Psoas muscle (tissue), 8 donors: ENCODE measurements around the gene THRSP. TPM values are rescaled to one million over a fixed set of nuclear protein-coding genes. Genes with fewer than 3 reads are reported as not detected.

ENCODE experiments used
- ATAC-seq, 4 donors: fragments of 200-7000 bp; cut with Tn5 transposase; one replicate each; pipeline ENCODE4 v1.9.1; 2020; ENCODE audit warnings: moderate library complexity in 3 of 4, mild to moderate bottlenecking in 2 of 4
- DNase-seq, 2 donors: peaks; one replicate each; pipeline ENCODE4 v3.0.0-alpha.2; 2020
- H3K27ac ChIP-seq: fragments of 200-600 bp; one replicate; pipeline ENCODE4 v1.8.0; 2022
- H3K27me3 ChIP-seq, 3 donors: fragments of 200-600 bp in 1 of 3; one replicate each; pipeline versions ENCODE4 v1.6.1 to v1.8.0; 2013 to 2022; ENCODE audit warnings: low read length in 2 of 3, mild to moderate bottlenecking in 2 of 3, moderate library complexity in 1 of 3; ENCODE audit not compliant: insufficient read depth in 3 of 3
- H3K36me3 ChIP-seq, 2 donors: fragments of 200-600 bp in 1 of 2; one replicate each; pipeline versions ENCODE4 v1.6.1 to v1.8.0; 2013 to 2022; ENCODE audit warnings: low read depth in 1 of 2, mild to moderate bottlenecking in 1 of 2, moderate library complexity in 1 of 2; ENCODE audit not compliant: insufficient read depth in 1 of 2
- H3K4me1 ChIP-seq: fragments of 200-600 bp; one replicate; pipeline ENCODE4 v1.8.0; 2022
- H3K4me3 ChIP-seq: fragments of 200-600 bp; one replicate; pipeline ENCODE4 v1.8.0; 2022; ENCODE audit warnings: mild to moderate bottlenecking
- H3K9me3 ChIP-seq: fragments of 200-600 bp; one replicate; pipeline ENCODE4 v1.8.0; 2022
- WGBS, 3 donors: extraction: QIAGEN DNeasy Blood & Tissue Kit; methylation state at CpG; one replicate each; pipeline versions ENCODE4 v1.1.6 to v1.1.7; 2013; 5-methylcytosine and 5-hydroxymethylcytosine counted together
- intact Hi-C, 2 donors: fragments of 100-400 bp; cut with DNase I; formaldehyde crosslinking; loops; one replicate each; pipeline versions ENCODE4 v1.11.0 to v1.14.2; 2022
- polyA plus RNA-seq, 3 donors: library from polyadenylated mRNA; stranded (reverse); fragments of 200-250 nt; gene quantifications; one replicate each; pipeline ENCODE4 v1.2.3, GENCODE V29; 2013
- total RNA-seq, 4 donors: library from RNA; stranded (reverse); fragmentation: NEBNext Ultra II Directional in 2 of 4; extraction: Animal tissue kit (Norgen Biotek cat#: 25700) in 2 of 4; gene quantifications; one replicate each; pipeline versions ENCODE4 v1.2.1 to v1.2.4, GENCODE V29; 2021 to 2023
- TF ChIP-seq, protein P1 (sequence below): fragments of 200-600 bp; IDR thresholded peaks from one replicate; pipeline ENCODE4 v1.8.0; 2022; ENCODE audit warnings: antibody characterized with exemption
- donor health status: healthy with polysubstance abuse.
- donor health status: DM: no; HTN: no; CAD: no; lungs with moderate emphysema.
- donor health status: Bipolar disorder and iron deficiency.
- donor health status: healthy.
- donor health status: DM: yes; HTN: yes; CAD: no.
- donor health status: DM: no; HTN: no; CAD: no.
- donor health status: DM: no; HTN: no; CAD: no.
- donor health status: DM: yes; HTN: yes; CAD: no.

The THRSP gene
- total and polyA plus RNA-seq, 7 donors: 0.24 to 7.2 (median 2.2) TPM

DNA sequence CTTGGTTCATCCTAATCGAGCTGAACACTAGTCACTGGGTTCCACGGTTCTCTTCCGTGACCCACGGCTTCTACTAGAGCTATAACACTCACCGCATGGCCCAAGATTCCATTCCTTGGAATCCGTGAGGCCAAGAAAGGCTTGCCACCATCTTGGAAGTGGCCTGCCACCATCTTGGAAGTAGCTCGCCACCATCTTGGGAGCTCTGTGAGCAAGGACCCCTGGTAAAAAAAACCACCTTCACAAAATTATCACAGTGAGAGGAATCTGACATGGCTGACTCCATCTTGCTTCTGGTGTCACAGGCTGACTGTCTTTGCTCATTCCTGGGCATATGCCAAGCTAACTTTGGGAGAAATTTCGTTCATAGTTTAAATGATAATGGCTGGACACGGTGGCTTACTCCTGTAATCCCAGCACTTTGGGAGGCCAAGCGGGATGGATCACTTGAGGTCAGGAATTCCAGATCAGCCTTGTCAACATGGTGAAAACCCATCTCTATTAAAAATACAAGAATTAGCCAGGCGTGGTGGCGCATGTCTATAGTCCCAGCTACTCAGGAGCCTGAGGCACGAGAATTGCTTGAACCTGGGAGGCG is 21.7 kb upstream of the THRSP start:
- intact Hi-C loops: loop anchor here in 1 of 2 donors (10.0 kb wide), 1 partner anchor 267 kb away; no protein-coding TSS in a partner anchor
- Histone ChIP-seq H3K4me3 (no peak overlapping the region), H3K4me1 (no peaks in the 10 kb centered on the region), H3K9me3 (no peaks in the 10 kb centered on the region), H3K36me3 (no peaks in the 10 kb centered on the region), H3K27me3 (no peaks in the 10 kb centered on the region), H3K27ac (no peak overlapping the region)
- DNase-seq (no peak), ATAC-seq (no peak)
- TF ChIP-seq, protein P1, sequence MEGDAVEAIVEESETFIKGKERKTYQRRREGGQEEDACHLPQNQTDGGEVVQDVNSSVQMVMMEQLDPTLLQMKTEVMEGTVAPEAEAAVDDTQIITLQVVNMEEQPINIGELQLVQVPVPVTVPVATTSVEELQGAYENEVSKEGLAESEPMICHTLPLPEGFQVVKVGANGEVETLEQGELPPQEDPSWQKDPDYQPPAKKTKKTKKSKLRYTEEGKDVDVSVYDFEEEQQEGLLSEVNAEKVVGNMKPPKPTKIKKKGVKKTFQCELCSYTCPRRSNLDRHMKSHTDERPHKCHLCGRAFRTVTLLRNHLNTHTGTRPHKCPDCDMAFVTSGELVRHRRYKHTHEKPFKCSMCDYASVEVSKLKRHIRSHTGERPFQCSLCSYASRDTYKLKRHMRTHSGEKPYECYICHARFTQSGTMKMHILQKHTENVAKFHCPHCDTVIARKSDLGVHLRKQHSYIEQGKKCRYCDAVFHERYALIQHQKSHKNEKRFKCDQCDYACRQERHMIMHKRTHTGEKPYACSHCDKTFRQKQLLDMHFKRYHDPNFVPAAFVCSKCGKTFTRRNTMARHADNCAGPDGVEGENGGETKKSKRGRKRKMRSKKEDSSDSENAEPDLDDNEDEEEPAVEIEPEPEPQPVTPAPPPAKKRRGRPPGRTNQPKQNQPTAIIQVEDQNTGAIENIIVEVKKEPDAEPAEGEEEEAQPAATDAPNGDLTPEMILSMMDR: no peak
- 68 to 77% (median 76%) methylated on average over 14 of the region's 14 CpGs for WGBS, 3 donors

DNA sequence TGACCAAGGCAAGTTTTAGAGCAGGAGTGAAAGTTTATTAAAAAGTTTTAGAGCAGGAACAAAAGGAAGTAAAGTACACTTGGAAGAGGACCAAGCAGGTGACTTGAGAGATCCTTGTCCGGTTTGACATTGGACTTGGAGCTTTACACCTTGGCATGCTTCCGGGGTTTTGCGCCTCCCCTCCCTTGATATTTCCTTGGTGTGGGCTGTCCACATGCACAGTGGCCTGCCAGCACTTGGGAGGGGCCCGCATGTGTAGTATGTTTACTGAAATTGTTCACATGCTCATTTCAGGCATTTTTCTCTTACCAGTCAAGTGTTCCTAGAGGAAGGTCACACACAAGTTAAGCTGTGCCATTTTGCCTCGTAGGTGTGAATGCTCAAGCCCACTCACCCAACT is 19.0 kb upstream of the THRSP start:
- intact Hi-C loops: loop anchor here (5.0 to 10.0 kb wide), 2 partner anchors 47 to 270 kb away; no protein-coding TSS in a partner anchor
- ATAC-seq: no peak
- WGBS, 3 donors: 70 to 84% (median 76%) methylated on average over 5 of the region's 5 CpGs
- Histone ChIP-seq H3K4me1 (no peaks in the 10 kb centered on the region), H3K4me3 (no peak overlapping the region), H3K36me3 (no peaks in the 10 kb centered on the region), H3K27me3 (no peaks in the 10 kb centered on the region), H3K9me3 (no peaks in the 10 kb centered on the region), H3K27ac (no peak overlapping the region)
- no peak for DNase-seq
- TF ChIP-seq, protein P1: no peak

DNA sequence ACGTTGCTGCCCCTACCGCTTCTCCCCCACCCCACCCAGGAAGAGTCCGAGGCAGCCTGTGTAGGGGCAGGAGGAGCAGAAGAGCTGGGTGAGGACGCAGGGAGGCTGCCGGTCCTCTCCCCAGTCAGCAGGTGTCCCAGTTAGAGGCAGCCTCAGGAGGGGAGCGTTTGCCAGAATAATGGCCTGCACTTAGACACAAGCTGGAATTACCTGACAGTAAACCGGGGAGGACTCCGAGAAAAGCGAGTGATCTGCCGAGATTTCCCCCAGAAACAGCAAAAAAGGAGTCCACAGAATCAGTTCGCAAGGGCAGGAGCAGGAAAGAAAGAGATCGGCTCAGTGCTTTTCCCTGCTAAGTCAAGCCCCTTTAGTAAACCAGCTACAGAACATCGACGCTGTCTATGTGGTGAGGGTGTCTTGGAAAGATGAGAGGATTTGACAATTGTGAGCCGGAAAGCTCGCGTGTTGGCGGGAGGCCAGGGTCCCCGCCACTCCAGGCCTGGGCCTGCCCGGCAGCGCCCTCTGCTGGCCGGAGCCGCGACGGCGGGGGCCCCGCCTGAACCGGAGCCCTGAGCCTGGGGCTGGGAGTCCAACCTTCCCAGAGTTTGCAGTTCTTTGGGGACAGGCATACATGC is 17.7 kb upstream of the THRSP start:
- no peaks in the 10 kb centered on the region for H3K27me3 ChIP-seq
- WGBS, 3 donors: 1 to 3% (median 1%) methylated on average over 28 of the region's 28 CpGs
- peak overlapping the region; percentile 72 for H3K4me3 ChIP-seq
- no peaks in the 10 kb centered on the region for H3K4me1 ChIP-seq
- TF ChIP-seq, protein P1: peak; percentile 97
- DNase-seq: peak; percentile 86 to 91
- peak; percentile 93 to 98 (median 96) for ATAC-seq
- H3K9me3 ChIP-seq: no peaks in the 10 kb centered on the region
- H3K27ac ChIP-seq: peak overlapping the region; percentile 81
- no peaks in the 10 kb centered on the region for H3K36me3 ChIP-seq
- intact Hi-C loops: loop anchor here (2.0 to 10.0 kb wide), 3 partner anchors 47 to 271 kb away; no protein-coding TSS in a partner anchor

DNA sequence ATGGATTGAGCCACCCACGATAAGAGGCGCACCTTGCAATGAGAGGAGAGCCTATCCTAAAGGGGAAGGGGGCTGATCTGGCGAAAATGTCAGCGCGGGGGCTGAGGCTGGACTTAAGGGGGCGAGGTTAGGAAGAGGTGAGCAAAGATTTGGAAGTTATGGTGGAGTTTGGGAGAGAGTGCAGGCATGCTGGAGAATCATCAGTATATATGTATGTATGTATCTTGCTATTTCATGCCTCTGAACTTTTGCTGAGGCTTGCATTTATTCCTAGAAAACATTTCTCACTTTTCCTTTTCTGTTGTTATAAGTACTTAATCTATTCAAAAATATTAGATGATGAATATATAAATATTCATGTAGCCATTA is 17.2 kb upstream of the THRSP start:
- Histone ChIP-seq H3K36me3 (no peaks in the 10 kb centered on the region), H3K9me3 (no peaks in the 10 kb centered on the region), H3K27me3 (no peaks in the 10 kb centered on the region), H3K4me3 (peak overlapping the region; percentile 72), H3K4me1 (no peaks in the 10 kb centered on the region), H3K27ac (no peak overlapping the region)
- DNase-seq (no peak), ATAC-seq (peak in 1 of 4 donors; percentile 20)
- TF ChIP-seq, protein P1: no peak
- intact Hi-C loops: loop anchor here (2.0 to 10.0 kb wide), 3 partner anchors 48 to 272 kb away; no protein-coding TSS in a partner anchor
- 20 to 22% (median 22%) methylated on average over 6 of the region's 6 CpGs for WGBS, 3 donors
